Spinal cord (tissue), 10 donors: ENCODE results near the gene JTB. TPM values are rescaled to one million over a fixed set of nuclear protein-coding genes. Genes with fewer than 3 reads are reported as not detected.

Experiments
- DNase-seq, 6 donors: peaks; one replicate each; pipeline versions ENCODE4 v3.0.0 to v3.0.0-alpha.2; 2013 to 2015; ENCODE audit warnings: low spot score in 6 of 6, low read depth in 4 of 6
- H3K27ac ChIP-seq: one replicate; pipeline ENCODE4 v1.5.1; 2013; ENCODE audit warnings: low read depth, low read length, control low read depth
- H3K27me3 ChIP-seq: one replicate; pipeline ENCODE4 v1.6.1; 2013; ENCODE audit warnings: low read length; ENCODE audit not compliant: control insufficient read depth, insufficient read depth
- H3K36me3 ChIP-seq: one replicate; pipeline ENCODE4 v1.6.1; 2013; ENCODE audit warnings: low read length; ENCODE audit not compliant: control insufficient read depth, insufficient read depth
- H3K4me1 ChIP-seq: one replicate; pipeline ENCODE4 v1.6.1; 2013; ENCODE audit warnings: low read length; ENCODE audit not compliant: control insufficient read depth, insufficient read depth
- H3K4me3 ChIP-seq: one replicate; pipeline ENCODE4 v1.5.1; 2013; ENCODE audit warnings: low read depth, low read length, control low read depth
- H3K9me3 ChIP-seq: one replicate; pipeline ENCODE4 v1.6.1; 2013; ENCODE audit warnings: low read length; ENCODE audit not compliant: control insufficient read depth, insufficient read depth
- WGBS: methylation state at CpG from one replicate; pipeline ENCODE4 v1.1.5; 2013; ENCODE audit warnings: missing lambda C conversion rate; ENCODE audit not compliant: insufficient coverage; 5-methylcytosine and 5-hydroxymethylcytosine counted together
- polyA plus RNA-seq, 2 donors: library from polyadenylated mRNA; unstranded; fragments of 120-200 nt; gene quantifications; one replicate each; pipeline ENCODE4 v1.2.1, GENCODE V29; 2013; ENCODE audit not compliant: insufficient read length in 2 of 2
- total RNA-seq, 2 donors: library from RNA; depleted of rRNA in 1 of 2; stranded (reverse); fragments of 120-200 nt in 1 of 2; fragments of >200 nt in 1 of 2; gene quantifications; one replicate each; pipeline versions ENCODE4 v1.2.3 to v1.2.4, GENCODE V29; 2013 to 2014
- donor health status: healthy.

JTB gene
- total and polyA plus RNA-seq, 4 donors: 79.4 to 140 (median 118) TPM

DNA sequence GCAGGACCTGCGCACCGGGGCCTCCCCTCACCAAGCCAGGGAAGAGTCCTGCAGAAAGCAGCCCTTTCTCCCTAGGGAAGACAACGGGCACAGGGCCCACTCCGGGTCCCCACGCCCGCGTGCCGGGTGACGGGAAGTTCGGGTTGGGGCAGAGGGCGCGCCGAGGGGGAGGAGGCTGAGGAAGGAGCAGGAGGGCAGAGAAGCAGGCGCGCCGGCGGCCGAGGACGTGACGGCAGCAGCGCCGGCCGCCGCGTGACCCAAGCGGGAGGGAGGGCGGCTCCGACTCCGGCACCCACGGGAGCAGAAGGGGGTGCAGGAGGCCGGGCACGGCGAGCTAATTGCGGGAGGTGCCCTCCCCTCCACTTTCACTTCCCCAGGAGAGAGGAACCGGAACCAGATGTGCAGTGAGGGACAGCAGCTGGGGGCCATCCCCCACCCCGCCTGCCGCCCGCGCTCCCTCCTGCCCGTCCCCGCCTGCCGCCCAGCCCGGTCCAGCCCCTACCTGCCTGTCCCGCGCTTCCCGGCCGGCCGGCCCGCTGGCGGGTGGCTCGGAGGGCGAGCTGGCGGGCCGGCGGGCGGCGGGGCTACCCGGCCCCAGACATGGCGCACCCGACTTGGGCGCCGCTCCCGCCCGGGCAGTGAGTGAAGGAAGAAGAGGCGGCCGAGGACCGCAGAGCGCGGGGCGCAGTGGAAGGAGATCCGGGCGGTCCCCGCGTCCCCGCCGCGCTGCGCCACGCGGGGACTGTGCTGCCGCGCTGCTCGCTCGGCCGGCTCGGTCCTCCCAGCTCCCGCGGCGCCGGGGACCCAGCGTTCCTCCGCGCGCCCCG, 31.5 kb downstream of the JTB start:
- Histone ChIP-seq H3K9me3 (no peaks in the 10 kb centered on the region), H3K4me3 (peak overlapping the region; percentile 63), H3K27me3 (no peaks in the 10 kb centered on the region), H3K4me1 (peaks cover 20% of the 10 kb centered on the region), H3K27ac (peak overlapping the region; percentile 82), H3K36me3 (peaks cover 61% of the 10 kb centered on the region)
- WGBS: under 1% methylated on average over 95 of the region's 95 CpGs
- DNase-seq: peak in 2 of 6 donors; percentile 70 to 74

DNA sequence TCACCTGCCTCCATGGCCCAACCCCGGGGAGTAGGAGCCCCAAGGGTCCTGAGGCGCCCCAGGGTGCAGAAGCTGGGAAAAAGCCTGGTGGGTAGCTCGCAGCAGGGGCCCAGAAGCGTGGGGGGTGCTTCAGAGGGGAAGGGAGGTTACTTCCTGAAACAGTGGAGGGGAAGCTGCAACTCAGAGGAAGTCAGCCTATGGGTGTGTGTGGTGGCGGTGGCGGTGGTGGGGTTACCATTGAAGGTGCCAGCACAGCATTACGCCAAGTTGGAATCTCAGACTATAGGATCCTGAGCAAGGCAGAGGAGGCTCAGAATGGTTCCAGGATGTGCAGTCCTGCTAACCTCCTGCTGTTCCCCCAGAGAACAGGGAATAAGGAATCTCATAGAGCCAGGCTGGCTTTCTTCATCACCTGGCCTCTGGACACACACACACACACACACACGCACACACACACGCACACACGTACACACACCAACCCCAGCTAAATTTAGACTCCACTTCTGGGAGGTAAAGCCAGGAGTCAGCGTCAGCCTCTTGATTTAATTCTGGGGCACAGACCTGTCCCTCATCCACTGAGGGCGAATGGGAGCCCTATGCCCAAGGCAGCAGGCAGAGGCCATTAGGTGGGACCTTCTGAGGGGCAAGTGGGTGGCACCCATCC, 32.2 kb downstream of the JTB start:
- H3K9me3 ChIP-seq: no peaks in the 10 kb centered on the region
- H3K27ac ChIP-seq: peak overlapping the region; percentile 82
- H3K36me3 ChIP-seq: peaks cover 62% of the 10 kb centered on the region
- peaks cover 20% of the 10 kb centered on the region for H3K4me1 ChIP-seq
- H3K27me3 ChIP-seq: no peaks in the 10 kb centered on the region
- 48% methylated on average over 11 of the region's 12 CpGs for WGBS
- peak overlapping the region; percentile 63 for H3K4me3 ChIP-seq
- no peak for DNase-seq

DNA sequence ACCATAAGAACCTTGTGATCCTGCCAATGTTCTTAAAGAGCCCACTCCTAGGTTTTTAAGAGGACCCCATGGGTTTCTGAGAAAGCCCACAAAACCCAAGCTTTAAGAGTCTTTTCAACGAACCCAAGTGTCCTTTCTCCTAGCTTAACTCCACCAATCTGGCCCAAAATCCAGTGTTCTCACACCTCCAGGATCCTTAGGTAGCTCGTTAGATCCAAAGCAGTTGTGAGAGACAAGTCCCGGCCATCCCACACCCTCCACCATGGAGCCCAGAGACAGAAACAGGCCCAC, 32.7 kb downstream of the JTB start:
- 85% methylated on average over 2 of the region's 3 CpGs for WGBS
- peak overlapping the region; percentile 82 for H3K27ac ChIP-seq
- H3K27me3 ChIP-seq: no peaks in the 10 kb centered on the region
- peaks cover 65% of the 10 kb centered on the region for H3K36me3 ChIP-seq
- H3K9me3 ChIP-seq: no peaks in the 10 kb centered on the region
- no peak for DNase-seq
- peaks cover 20% of the 10 kb centered on the region for H3K4me1 ChIP-seq
- peak overlapping the region; percentile 63 for H3K4me3 ChIP-seq

- 76% methylated on average over 7 of the region's 15 CpGs for WGBS
- DNase-seq: no peak
- Histone ChIP-seq H3K4me1 (peaks cover 20% of the 10 kb centered on the region), H3K4me3 (no peak overlapping the region), H3K27me3 (no peaks in the 10 kb centered on the region), H3K27ac (no peak overlapping the region), H3K36me3 (peaks cover 70% of the 10 kb centered on the region), H3K9me3 (no peaks in the 10 kb centered on the region)
These were observed 33.3 kb downstream of the JTB start for GRCh38 chr1:153944005-153944826.

GRCh38 chr1:153942766-153943549, 34.5 kb downstream of the JTB start:
- peaks cover 20% of the 10 kb centered on the region for H3K4me1 ChIP-seq
- no peaks in the 10 kb centered on the region for H3K9me3 ChIP-seq
- H3K4me3 ChIP-seq: no peak overlapping the region
- no peak overlapping the region for H3K27ac ChIP-seq
- peaks cover 67% of the 10 kb centered on the region for H3K36me3 ChIP-seq
- 100% methylated on average over 5 of the region's 11 CpGs for WGBS
- no peaks in the 10 kb centered on the region for H3K27me3 ChIP-seq
- DNase-seq: no peak

GRCh38 chr1:153941826-153942725, 35.4 kb downstream of the JTB start:
- H3K36me3 ChIP-seq: peaks cover 68% of the 10 kb centered on the region

DNA sequence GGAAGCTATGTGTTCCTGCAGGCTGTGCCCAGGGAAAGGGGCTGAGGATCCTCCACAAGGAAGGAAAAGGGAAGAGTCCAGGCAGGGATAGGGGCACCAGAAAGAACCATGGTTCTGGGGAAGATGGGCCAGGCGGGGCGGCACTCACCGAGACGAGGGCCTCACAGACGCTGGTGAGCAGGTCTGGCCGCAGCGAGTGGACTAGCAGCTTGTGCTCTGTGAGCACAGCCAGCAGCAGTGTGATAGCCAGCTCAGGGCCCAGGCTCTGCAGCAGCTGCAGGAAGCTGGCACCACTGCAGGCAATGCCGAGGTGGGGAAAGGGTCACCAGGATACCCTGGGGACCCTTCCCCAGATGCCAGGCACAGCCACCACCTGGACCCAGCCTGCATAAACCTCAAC, 36.7 kb downstream of the JTB start:
- DNase-seq: no peak
- peaks cover 15% of the 10 kb centered on the region for H3K4me1 ChIP-seq
- no peaks in the 10 kb centered on the region for H3K27me3 ChIP-seq
- peaks cover 81% of the 10 kb centered on the region for H3K36me3 ChIP-seq
- no peaks in the 10 kb centered on the region for H3K9me3 ChIP-seq
- no peak overlapping the region for H3K27ac ChIP-seq
- WGBS: 89% methylated on average over 7 of the region's 8 CpGs
- no peak overlapping the region for H3K4me3 ChIP-seq

More at GRCh38 chr1:153941826-153942725, 35.4 kb downstream of the JTB start:
- Histone ChIP-seq H3K4me1 (peaks cover 20% of the 10 kb centered on the region), H3K9me3 (no peaks in the 10 kb centered on the region), H3K4me3 (no peak overlapping the region), H3K27ac (no peak overlapping the region), H3K27me3 (no peaks in the 10 kb centered on the region)
- DNase-seq: no peak
- WGBS: 98% methylated on average over 34 of the region's 34 CpGs

DNA sequence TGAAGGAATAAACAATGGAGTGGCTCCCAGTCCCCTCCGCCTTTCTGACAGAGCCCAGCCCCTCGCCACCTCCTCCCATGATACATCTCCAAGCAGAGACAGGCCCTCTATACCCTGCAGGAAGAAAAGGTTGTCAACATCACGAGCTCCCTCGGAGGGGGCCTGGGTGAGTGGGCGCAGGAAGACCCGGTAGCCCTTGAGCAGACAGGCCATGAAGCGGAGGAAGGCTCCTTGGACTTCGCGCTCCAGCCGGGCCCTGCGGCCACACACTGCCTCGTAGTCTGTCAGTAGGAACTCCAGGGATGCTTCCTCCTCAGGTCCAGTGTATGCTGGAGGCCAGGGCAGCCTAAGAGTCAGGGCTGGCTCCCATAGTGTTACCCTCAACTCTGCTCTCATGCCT, 38.0 kb downstream of the JTB start:
- H3K9me3 ChIP-seq: no peaks in the 10 kb centered on the region
- no peak overlapping the region for H3K4me3 ChIP-seq
- 91% methylated on average over 11 of the region's 12 CpGs for WGBS
- no peaks in the 10 kb centered on the region for H3K27me3 ChIP-seq
- DNase-seq: no peak
- H3K36me3 ChIP-seq: peaks cover 91% of the 10 kb centered on the region
- peaks cover 5% of the 10 kb centered on the region for H3K4me1 ChIP-seq
- H3K27ac ChIP-seq: no peak overlapping the region
